Hepatocyte (in vitro differentiated cells): ENCODE measurements around the gene GUCY1A1. TPM values are rescaled to one million over a fixed set of nuclear protein-coding genes. Genes with fewer than 3 reads are reported as not detected.

Experiments
- DNase-seq: peaks from one replicate; pipeline ENCODE4 v3.0.0-alpha.2; 2016; ENCODE audit warnings: low spot score
- H2AFZ ChIP-seq: fragments of 200-600 bp; sonication (generic); 2 replicates; pipeline ENCODE4 v1.6.0; 2016; ENCODE audit warnings: antibody characterized with exemption, mild to moderate bottlenecking
- H3K27ac ChIP-seq: fragments of 200-600 bp; sonication (generic); 2 replicates; pipeline ENCODE4 v1.5.1; 2016; ENCODE audit warnings: mild to moderate bottlenecking
- H3K27me3 ChIP-seq: fragments of 200-600 bp; sonication (generic); 2 replicates; pipeline ENCODE4 v1.6.1; 2016
- H3K36me3 ChIP-seq: fragments of 200-600 bp; sonication (generic); replicated peaks from 2 replicates; pipeline ENCODE4 v1.5.1; 2016; ENCODE audit warnings: low read depth; ENCODE audit not compliant: insufficient read depth
- H3K4me1 ChIP-seq: fragments of 200-600 bp; sonication (generic); 2 replicates; pipeline ENCODE4 v1.5.1; 2016; ENCODE audit warnings: mild to moderate bottlenecking, moderate library complexity; ENCODE audit not compliant: insufficient read depth
- H3K4me2 ChIP-seq: fragments of 200-600 bp; sonication (generic); 2 replicates; pipeline ENCODE4 v1.6.0; 2016
- H3K4me3 ChIP-seq: fragments of 200-600 bp; sonication (generic); 2 replicates; pipeline ENCODE4 v1.5.1; 2016; ENCODE audit warnings: mild to moderate bottlenecking
- H3K79me2 ChIP-seq: fragments of 200-600 bp; sonication (generic); 2 replicates; pipeline ENCODE4 v1.6.0; 2017; ENCODE audit warnings: mild to moderate bottlenecking
- H3K9me2 ChIP-seq: fragments of 200-600 bp; sonication (generic); replicated peaks from 2 replicates; pipeline ENCODE4 v1.6.0; 2017; ENCODE audit warnings: mild to moderate bottlenecking; ENCODE audit not compliant: insufficient read depth
- H3K9me3 ChIP-seq: fragments of 200-600 bp; sonication (generic); 2 replicates; pipeline ENCODE4 v1.5.1; 2016; ENCODE audit warnings: low read depth, mild to moderate bottlenecking
- H4K20me1 ChIP-seq: fragments of 200-600 bp; sonication (generic); 2 replicates; pipeline ENCODE4 v1.6.0; 2016; ENCODE audit warnings: mild to moderate bottlenecking; ENCODE audit not compliant: insufficient read depth, poor library complexity, severe bottlenecking
- EZH2 ChIP-seq: fragments of 200-600 bp; sonication (generic); IDR thresholded peaks from 2 replicates; pipeline ENCODE4 v1.6.1; 2016; ENCODE audit warnings: antibody characterized with exemption, mild to moderate bottlenecking, borderline replicate concordance
- EZH2phosphoT487 ChIP-seq: fragments of 200-600 bp; sonication (generic); IDR thresholded peaks from one replicate; pipeline ENCODE4 v1.6.1; 2018; ENCODE audit warnings: antibody characterized with exemption, mild to moderate bottlenecking, low read depth, moderate library complexity; ENCODE audit not compliant: unreplicated experiment, severe bottlenecking
- WGBS: methylation state at CpG from one replicate; pipeline ENCODE4 v1.1.6; 2016; ENCODE audit warnings: low lambda C conversion rate; ENCODE audit errors: missing lambda C conversion rate; 5-methylcytosine and 5-hydroxymethylcytosine counted together
- polyA plus RNA-seq: library from polyadenylated mRNA; unstranded; fragments of >200 nt; fragmentation: Nextera tagmentation; extraction: Ambion mirVana; gene quantifications from 2 replicates; pipeline ENCODE4 v1.2.1, GENCODE V29; 2016
- total RNA-seq: library from RNA; depleted of rRNA; stranded (reverse); fragments of >200 nt; gene quantifications from 2 replicates; pipeline ENCODE4 v1.2.3, GENCODE V29; 2014
- TF ChIP-seq, protein P1 (sequence below): fragments of 200-600 bp; sonication (generic); IDR thresholded peaks from 2 replicates; pipeline ENCODE4 v1.5.1; 2016; ENCODE audit warnings: antibody characterized with exemption, mild to moderate bottlenecking; ENCODE audit not compliant: poor library complexity

Gene GUCY1A1, protein sequence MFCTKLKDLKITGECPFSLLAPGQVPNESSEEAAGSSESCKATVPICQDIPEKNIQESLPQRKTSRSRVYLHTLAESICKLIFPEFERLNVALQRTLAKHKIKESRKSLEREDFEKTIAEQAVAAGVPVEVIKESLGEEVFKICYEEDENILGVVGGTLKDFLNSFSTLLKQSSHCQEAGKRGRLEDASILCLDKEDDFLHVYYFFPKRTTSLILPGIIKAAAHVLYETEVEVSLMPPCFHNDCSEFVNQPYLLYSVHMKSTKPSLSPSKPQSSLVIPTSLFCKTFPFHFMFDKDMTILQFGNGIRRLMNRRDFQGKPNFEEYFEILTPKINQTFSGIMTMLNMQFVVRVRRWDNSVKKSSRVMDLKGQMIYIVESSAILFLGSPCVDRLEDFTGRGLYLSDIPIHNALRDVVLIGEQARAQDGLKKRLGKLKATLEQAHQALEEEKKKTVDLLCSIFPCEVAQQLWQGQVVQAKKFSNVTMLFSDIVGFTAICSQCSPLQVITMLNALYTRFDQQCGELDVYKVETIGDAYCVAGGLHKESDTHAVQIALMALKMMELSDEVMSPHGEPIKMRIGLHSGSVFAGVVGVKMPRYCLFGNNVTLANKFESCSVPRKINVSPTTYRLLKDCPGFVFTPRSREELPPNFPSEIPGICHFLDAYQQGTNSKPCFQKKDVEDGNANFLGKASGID
- 41.2 and 44.9 TPM in 2 replicates for total RNA-seq
- 25.7 and 27.7 TPM in 2 replicates for polyA plus RNA-seq

DNA sequence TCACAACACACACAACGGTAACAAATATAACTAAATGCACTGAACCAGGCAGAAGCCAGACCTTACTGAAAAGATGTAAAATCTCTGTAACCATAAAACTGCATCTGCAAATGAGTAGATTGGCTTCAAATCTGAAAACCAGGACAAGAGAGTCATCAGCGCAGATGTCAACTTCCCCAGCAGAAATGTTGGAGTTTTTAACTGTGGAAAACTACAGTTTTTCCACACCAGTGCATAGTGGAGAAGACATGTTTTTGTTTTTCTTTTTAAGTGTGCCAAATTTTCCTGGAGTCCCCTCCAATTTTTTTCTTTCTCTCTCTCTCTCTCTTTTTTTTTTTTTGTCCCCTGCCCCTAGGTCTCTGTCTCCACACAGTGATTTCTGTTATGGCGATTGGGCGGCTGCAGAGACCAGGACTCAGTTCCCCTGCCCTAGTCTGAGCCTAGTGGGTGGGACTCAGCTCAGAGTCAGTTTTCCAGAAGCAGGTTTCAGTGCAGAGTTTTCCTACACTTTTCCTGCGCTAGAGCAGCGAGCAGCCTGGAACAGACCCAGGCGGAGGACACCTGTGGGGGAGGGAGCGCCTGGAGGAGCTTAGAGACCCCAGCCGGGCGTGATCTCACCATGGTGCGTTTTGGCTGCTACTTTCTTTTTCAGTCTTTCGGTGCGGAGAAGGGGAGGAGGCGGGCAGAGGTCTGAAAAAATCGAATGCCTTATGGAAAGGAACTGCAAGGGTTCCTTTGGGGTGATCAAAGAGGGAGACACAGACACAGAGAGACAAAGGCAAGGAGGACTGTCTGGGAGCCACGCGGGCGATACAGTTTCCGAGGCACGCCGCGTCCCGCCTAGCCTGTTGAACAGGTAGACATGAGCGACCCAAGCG lies at the start of gene GUCY1A1:
TSS of gene GUCY1A1 (plus strand) at position 505 of the 878 bp plus-strand sequence. CDS start 30,020 bp downstream, outside the sequence.
- H3K9me2 ChIP-seq, result no peaks in the 10 kb centered on the region
- H3K9me3 ChIP-seq, result no peaks in the 10 kb centered on the region
- H3K79me2 ChIP-seq, result peaks cover 31% of the 10 kb centered on the region
- peak within 1 kb of the TSS; percentile 91 for H3K4me2 ChIP-seq
- no peaks in the 10 kb centered on the region for H3K27me3 ChIP-seq
- peak within 1 kb of the TSS; percentile 90 for H3K27ac ChIP-seq
- H3K36me3 ChIP-seq, result no peaks in the 10 kb centered on the region
- H3K4me1 ChIP-seq, result peaks cover under 1% of the 10 kb centered on the region
- peak within 1 kb of the TSS; percentile 66 for H2AFZ ChIP-seq
- H3K4me3 ChIP-seq, result peak within 1 kb of the TSS; percentile 85
- WGBS, result 8% methylated on average over 25 of the region's 25 CpGs
- TF ChIP-seq, protein P1, sequence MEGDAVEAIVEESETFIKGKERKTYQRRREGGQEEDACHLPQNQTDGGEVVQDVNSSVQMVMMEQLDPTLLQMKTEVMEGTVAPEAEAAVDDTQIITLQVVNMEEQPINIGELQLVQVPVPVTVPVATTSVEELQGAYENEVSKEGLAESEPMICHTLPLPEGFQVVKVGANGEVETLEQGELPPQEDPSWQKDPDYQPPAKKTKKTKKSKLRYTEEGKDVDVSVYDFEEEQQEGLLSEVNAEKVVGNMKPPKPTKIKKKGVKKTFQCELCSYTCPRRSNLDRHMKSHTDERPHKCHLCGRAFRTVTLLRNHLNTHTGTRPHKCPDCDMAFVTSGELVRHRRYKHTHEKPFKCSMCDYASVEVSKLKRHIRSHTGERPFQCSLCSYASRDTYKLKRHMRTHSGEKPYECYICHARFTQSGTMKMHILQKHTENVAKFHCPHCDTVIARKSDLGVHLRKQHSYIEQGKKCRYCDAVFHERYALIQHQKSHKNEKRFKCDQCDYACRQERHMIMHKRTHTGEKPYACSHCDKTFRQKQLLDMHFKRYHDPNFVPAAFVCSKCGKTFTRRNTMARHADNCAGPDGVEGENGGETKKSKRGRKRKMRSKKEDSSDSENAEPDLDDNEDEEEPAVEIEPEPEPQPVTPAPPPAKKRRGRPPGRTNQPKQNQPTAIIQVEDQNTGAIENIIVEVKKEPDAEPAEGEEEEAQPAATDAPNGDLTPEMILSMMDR, result no peak
- TF ChIP-seq EZH2, result no peak
- TF ChIP-seq EZH2phosphoT487, result no peak
- H4K20me1 ChIP-seq, result no peaks in the 10 kb centered on the region
- DNase-seq, result peak; percentile 65

DNA sequence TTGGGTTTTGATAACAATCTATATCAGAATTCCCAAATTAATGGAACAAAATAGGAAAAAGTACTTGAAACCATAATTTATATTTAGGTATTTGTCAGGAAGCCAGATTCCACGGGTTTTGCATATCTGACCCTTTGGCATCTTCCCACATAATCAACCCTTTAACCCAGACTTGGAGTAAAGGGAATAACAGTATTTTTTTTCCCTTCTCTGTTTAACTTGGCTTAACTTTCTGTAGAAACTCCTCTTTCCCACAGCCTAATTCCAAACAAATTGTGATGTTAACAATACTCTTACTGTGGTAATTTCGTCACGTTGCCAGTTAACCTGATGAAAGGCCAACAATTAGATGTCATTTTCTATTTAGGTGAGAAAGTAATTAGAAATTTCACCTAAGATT lies 49.4 kb upstream of the GUCY1A1 start:
- Histone ChIP-seq H3K9me3 (no peaks in the 10 kb centered on the region), H3K79me2 (no peaks in the 10 kb centered on the region), H3K4me2 (no peak overlapping the region), H3K36me3 (no peaks in the 10 kb centered on the region), H3K27ac (no peak overlapping the region), H3K9me2 (no peaks in the 10 kb centered on the region), H3K27me3 (no peaks in the 10 kb centered on the region), H4K20me1 (no peaks in the 10 kb centered on the region), H2AFZ (no peak overlapping the region), H3K4me1 (no peaks in the 10 kb centered on the region), H3K4me3 (no peak overlapping the region)
- TF ChIP-seq EZH2phosphoT487, result no peak
- no peak for TF ChIP-seq EZH2
- no peak for DNase-seq
- WGBS, result 66% methylated on average over 3 of the region's 3 CpGs

DNA sequence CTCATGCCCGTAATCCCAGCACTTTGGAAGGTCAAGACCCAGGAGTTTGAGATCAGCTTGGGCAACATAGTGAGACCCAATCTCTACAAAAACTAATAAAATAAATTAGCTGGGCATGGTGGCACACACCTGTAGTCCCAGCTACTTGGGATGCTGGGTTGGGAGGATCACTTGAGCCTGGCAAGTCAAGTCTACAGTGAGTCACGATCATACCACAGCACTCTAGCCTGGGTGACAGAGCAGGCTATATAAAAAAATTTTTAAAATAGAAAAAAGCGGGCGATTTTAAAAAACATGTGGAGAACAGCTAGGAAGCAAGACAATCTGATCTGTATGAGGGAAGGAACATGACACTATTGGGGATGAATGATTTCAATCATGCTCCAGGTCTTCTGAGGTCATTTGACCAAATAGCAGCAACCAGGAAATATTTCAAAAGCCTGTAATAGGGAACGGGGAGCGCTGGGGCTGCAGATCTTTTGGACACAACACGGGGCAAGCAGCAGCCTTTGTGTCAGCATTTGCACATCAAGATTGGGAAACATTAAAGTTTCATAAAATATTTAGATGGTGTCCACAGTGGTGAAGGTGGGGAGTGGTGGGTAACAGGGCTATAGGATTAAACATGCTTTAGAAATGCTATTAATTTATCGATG lies 48.3 kb upstream of the GUCY1A1 start:
- no peak for DNase-seq
- no peaks in the 10 kb centered on the region for H3K36me3 ChIP-seq
- TF ChIP-seq, protein P1, result no peak
- TF ChIP-seq EZH2phosphoT487 (no peak), EZH2 (no peak)
- no peak overlapping the region for H3K27ac ChIP-seq
- H3K9me3 ChIP-seq, result no peaks in the 10 kb centered on the region
- no peaks in the 10 kb centered on the region for H3K9me2 ChIP-seq
- no peaks in the 10 kb centered on the region for H4K20me1 ChIP-seq
- H3K4me3 ChIP-seq, result no peak overlapping the region
- no peak overlapping the region for H3K4me2 ChIP-seq
- no peak overlapping the region for H2AFZ ChIP-seq
- H3K4me1 ChIP-seq, result no peaks in the 10 kb centered on the region
- 96% methylated on average over 8 of the region's 8 CpGs for WGBS
- H3K27me3 ChIP-seq, result no peaks in the 10 kb centered on the region
- H3K79me2 ChIP-seq, result no peaks in the 10 kb centered on the region
